ENCODE data around the gene GPR55.

The GPR55 gene

DNA sequence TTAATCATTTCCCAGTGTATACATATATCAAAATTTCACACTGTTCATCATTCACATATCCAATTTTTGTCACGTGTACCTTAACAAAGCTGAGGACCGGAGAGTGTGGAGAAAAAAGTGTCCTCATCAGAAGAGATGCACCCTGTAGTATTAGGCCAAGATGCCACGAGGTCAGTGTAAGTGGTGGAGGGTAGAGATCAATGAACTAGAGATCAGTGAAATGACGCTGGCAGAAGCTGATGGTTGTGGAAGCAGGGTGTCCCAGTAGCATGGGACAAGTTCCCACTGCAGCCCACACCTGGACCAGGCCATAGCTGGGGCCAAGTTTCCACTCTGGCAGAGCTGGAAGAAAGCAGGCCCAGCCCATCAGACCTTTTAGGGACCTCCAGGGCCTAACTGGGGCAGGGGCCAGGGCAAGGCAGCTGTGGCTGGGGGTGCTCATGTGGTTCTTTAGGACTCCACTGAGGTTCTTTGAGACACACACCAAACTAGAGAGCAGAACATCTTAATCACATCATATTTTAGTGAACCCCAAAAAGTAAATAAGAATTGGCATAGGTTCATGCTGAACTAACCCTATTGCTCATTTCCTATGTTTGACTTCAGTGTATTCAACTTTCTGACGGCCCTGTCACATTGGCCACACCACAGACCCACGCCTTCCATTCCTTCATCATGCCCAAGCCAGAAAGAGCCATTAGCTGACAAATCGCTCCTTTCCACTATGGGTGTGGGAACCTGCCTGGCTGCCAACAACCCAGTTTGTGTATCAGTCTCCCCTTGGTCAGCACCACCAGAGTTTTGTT lies 21.6 kb upstream of the GPR55 start:
- no peak overlapping the region for H3K27ac Mint-ChIP-seq
- H3K4me1 Mint-ChIP-seq (ENCODE audit: low read depth in 2 of 2) = peaks cover 10 to 30% of the 10 kb centered on the region in 2 donors
- H3K36me3 Mint-ChIP-seq (ENCODE audit: insufficient read depth) = peaks cover 3% of the 10 kb centered on the region
- H3K4me3 Mint-ChIP-seq = no peak overlapping the region
- DNase-seq = no peak
- ATAC-seq (replicated peaks) = no peak
- no peaks in the 10 kb centered on the region for H3K9me3 Mint-ChIP-seq
- peaks cover 7 to 34% of the 10 kb centered on the region in 2 donors for H3K27me3 Mint-ChIP-seq

DNA sequence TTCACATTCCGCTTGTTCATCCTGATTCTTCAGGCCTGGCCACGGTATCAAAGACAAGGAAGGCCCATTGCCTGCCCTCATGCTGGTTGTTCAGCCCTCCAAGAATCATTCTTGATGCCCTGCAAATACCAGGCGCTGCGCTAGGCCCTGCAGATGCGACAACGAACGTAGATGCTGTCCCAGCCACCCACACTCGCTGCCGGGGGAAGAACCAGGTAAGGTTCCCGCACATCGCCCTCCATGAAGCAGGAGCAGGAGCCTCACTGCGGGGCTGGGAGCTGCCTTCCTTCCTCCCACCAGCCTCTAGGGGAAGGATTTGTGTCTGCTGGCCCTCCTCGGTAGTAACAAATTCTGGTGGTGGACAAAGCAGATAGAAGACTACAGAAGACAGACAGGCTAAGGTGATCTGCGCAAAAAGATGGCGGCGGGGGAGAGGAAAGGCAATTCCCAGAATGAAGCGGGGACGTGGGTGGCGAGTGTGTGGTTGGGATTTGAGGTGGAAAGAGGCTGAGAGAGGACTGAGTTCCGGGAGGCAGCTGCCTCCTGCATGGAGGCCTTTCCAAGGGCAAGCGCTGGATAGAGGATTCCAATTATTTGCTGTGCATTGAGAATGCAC lies 19.8 kb upstream of the GPR55 start:
- ATAC-seq (replicated peaks) (no peak), DNase-seq (no peak)
- H3K4me3 Mint-ChIP-seq = no peak overlapping the region
- peaks cover 10 to 23% of the 10 kb centered on the region in 2 donors for H3K4me1 Mint-ChIP-seq (ENCODE audit: low read depth in 2 of 2)
- peak overlapping the region; percentile 9 to 16 for H3K27ac Mint-ChIP-seq
- no peaks in the 10 kb centered on the region for H3K9me3 Mint-ChIP-seq
- peaks cover 0 to 27% of the 10 kb centered on the region in 2 donors for H3K27me3 Mint-ChIP-seq
- H3K36me3 Mint-ChIP-seq (ENCODE audit: insufficient read depth) = peaks cover 3% of the 10 kb centered on the region

GRCh38 chr2:230944123-230944653 lies 19.1 kb upstream of the GPR55 start:
- ATAC-seq (replicated peaks) (no peak), DNase-seq (no peak)
- no peaks in the 10 kb centered on the region for H3K9me3 Mint-ChIP-seq
- peak overlapping the region; percentile 7 to 41 for H3K4me3 Mint-ChIP-seq
- H3K36me3 Mint-ChIP-seq (ENCODE audit: insufficient read depth) = peaks cover 3% of the 10 kb centered on the region
- H3K27me3 Mint-ChIP-seq = peaks cover 0 to 34% of the 10 kb centered on the region in 2 donors
- H3K27ac Mint-ChIP-seq = peak overlapping the region; percentile 23 to 77
- H3K4me1 Mint-ChIP-seq (ENCODE audit: low read depth in 2 of 2) = peaks cover 10 to 18% of the 10 kb centered on the region in 2 donors

GRCh38 chr2:230942920-230943896 lies 18.2 kb upstream of the GPR55 start:
- no peaks in the 10 kb centered on the region for H3K9me3 Mint-ChIP-seq
- ATAC-seq (replicated peaks) (peak; percentile 73), DNase-seq (peak in 1 of 3 experiments; percentile 35)
- peak overlapping the region; percentile 7 to 41 for H3K4me3 Mint-ChIP-seq
- H3K4me1 Mint-ChIP-seq (ENCODE audit: low read depth in 2 of 2) = peaks cover 10 to 18% of the 10 kb centered on the region in 2 donors
- H3K27me3 Mint-ChIP-seq = peaks cover 0 to 40% of the 10 kb centered on the region in 2 donors
- H3K36me3 Mint-ChIP-seq (ENCODE audit: insufficient read depth) = peaks cover 3% of the 10 kb centered on the region
- peak overlapping the region; percentile 23 to 77 for H3K27ac Mint-ChIP-seq

DNA sequence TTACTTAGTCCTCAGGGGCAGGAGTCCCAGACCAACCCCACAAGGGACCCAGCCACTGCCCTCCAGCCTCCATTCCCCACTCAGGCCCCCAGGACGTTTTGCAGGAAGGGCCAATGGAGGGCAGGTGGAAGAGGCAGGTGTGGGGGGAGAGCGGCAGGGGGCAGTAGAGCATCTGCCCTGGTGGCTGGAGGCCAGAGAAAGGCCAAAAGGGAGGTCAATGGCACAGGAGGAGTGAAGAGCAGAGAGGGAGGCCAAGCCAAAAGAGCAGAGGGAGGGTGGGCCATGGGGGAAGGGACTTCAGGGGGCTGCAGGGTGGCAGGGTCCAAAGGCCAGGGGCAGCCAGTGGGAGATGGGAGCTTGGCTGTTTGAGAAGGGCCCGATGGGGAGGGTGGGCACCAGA lies 17.3 kb upstream of the GPR55 start:
- Mint-ChIP-seq H3K9me3 (no peaks in the 10 kb centered on the region), H3K27ac (peak overlapping the region in 1 of 2 donors; percentile 71), H3K4me3 (no peak overlapping the region), H3K36me3 (ENCODE audit: insufficient read depth) (peaks cover 3% of the 10 kb centered on the region), H3K4me1 (ENCODE audit: low read depth in 2 of 2) (peaks cover 10 to 18% of the 10 kb centered on the region in 2 donors), H3K27me3 (peaks cover 0 to 40% of the 10 kb centered on the region in 2 donors)
- DNase-seq (no peak), ATAC-seq (replicated peaks) (no peak)

DNA sequence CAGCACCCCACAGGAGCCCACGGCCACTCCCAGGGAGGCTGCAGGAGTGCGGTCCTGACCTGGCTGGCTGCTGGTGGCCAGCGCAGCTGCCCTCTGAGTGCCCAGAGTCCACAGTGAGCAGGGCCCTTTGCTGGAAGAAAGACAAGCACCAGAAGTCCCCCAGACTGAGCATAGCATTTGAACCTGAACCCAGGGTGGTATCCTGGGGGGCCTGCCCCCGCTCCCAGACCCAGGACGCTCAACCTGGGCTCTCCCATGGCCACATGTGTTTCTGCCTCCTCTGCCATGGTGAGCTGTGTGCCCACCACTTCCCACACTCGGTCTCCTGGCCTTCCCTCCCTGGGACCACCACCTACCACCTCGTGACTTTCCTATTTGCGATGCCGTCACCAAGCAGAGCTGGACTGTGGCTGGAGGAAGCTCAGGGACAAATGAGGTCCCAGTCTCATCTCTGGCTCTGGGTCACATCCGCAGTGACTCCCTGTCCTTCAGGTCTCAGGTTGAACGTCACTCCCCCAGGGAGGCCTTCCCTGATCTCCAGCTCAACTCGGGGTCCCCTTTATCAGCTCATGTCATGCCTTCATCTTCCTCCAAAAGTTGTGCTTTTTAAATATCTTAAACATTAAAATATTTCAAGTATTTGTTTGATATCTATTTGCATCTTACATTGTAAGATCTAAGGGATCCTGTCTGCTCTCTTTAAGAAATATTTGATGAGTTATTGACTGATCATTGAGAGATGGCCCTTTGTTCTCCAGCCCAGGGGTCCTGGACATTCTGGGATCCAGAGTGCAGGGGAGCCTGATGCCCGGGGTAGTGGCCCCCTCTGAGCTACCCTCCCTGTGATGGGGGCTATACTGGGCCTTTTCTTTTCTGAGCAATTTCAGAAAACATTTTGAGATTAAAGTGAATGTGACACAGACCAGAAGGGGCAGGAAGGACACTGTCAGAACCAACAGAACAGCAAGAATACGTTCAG lies 16.4 kb upstream of the GPR55 start:
- H3K4me3 Mint-ChIP-seq = no peak overlapping the region
- H3K4me1 Mint-ChIP-seq (ENCODE audit: low read depth in 2 of 2) = peaks cover 10 to 18% of the 10 kb centered on the region in 2 donors
- H3K9me3 Mint-ChIP-seq = no peaks in the 10 kb centered on the region
- peaks cover 3% of the 10 kb centered on the region for H3K36me3 Mint-ChIP-seq (ENCODE audit: insufficient read depth)
- DNase-seq (no peak), ATAC-seq (replicated peaks) (no peak)
- H3K27ac Mint-ChIP-seq = peak overlapping the region in 1 of 2 donors; percentile 71
- peaks cover 0 to 40% of the 10 kb centered on the region in 2 donors for H3K27me3 Mint-ChIP-seq

GRCh38 chr2:230940471-230940815 lies 15.4 kb upstream of the GPR55 start:
- peaks cover 0 to 41% of the 10 kb centered on the region in 2 donors for H3K27me3 Mint-ChIP-seq
- H3K4me3 Mint-ChIP-seq = no peak overlapping the region
- ATAC-seq (replicated peaks) (no peak), DNase-seq (no peak)
- H3K9me3 Mint-ChIP-seq = peaks cover 0 to 8% of the 10 kb centered on the region in 2 donors
- no peak overlapping the region for H3K27ac Mint-ChIP-seq
- H3K4me1 Mint-ChIP-seq (ENCODE audit: low read depth in 2 of 2) = peaks cover 10 to 18% of the 10 kb centered on the region in 2 donors
- peaks cover 3% of the 10 kb centered on the region for H3K36me3 Mint-ChIP-seq (ENCODE audit: insufficient read depth)

- DNase-seq = no peak
- peaks cover 3% of the 10 kb centered on the region for H3K36me3 Mint-ChIP-seq (ENCODE audit: insufficient read depth)
- no peak overlapping the region for H3K27ac Mint-ChIP-seq
- H3K9me3 Mint-ChIP-seq = peaks cover 0 to 11% of the 10 kb centered on the region in 2 donors
- peaks cover 10 to 18% of the 10 kb centered on the region in 2 donors for H3K4me1 Mint-ChIP-seq (ENCODE audit: low read depth in 2 of 2)
- H3K4me3 Mint-ChIP-seq = no peak overlapping the region
- H3K27me3 Mint-ChIP-seq = peaks cover 0 to 46% of the 10 kb centered on the region in 2 donors
- ATAC-seq (replicated peaks) = no peak
These were observed 14.8 kb upstream of the GPR55 start for GRCh38 chr2:230939691-230940470.

- ATAC-seq (replicated peaks) = no peak
These were observed 14.1 kb upstream of the GPR55 start for GRCh38 chr2:230939066-230939591.

DNA sequence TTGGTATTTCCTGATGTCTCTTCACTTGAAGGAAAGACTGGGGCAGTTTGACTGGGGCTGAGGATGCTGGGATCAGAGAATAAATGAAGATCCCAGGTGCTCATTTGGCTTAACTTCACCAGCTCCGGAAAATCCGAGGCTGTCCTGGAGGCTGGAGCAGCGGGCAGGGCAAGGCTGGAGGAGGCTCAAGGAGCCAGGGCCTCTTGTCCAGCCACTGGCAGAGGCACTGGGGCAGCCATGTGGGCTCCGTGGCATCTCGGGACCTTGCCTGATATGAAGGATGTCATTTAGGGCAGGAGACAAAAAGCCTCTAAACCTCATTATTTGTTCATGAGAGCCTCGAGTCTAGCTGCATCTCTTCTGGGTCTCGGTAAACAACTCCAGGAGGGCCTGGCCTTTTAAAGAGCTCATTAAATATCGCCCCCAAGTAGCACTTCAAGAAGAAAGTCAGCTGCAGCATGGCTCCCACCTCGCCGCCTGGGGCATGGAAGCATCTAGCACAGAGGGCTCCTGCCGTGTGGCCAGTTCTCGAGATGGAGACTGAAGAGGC lies 13.5 kb upstream of the GPR55 start:
- H3K36me3 Mint-ChIP-seq (ENCODE audit: insufficient read depth) = peaks cover 3% of the 10 kb centered on the region
- H3K4me3 Mint-ChIP-seq = no peak overlapping the region
- ATAC-seq (replicated peaks) (no peak), DNase-seq (no peak)
- peaks cover 0 to 11% of the 10 kb centered on the region in 2 donors for H3K9me3 Mint-ChIP-seq
- no peak overlapping the region for H3K27ac Mint-ChIP-seq
- H3K27me3 Mint-ChIP-seq = peaks cover 0 to 48% of the 10 kb centered on the region in 2 donors
- H3K4me1 Mint-ChIP-seq (ENCODE audit: low read depth in 2 of 2) = peaks cover 4 to 8% of the 10 kb centered on the region in 2 donors

More at GRCh38 chr2:230939066-230939591, 14.1 kb upstream of the GPR55 start:
- Mint-ChIP-seq H3K4me3 (no peak overlapping the region), H3K4me1 (ENCODE audit: low read depth in 2 of 2) (peaks cover 8 to 14% of the 10 kb centered on the region in 2 donors), H3K9me3 (peaks cover 0 to 11% of the 10 kb centered on the region in 2 donors), H3K27me3 (peaks cover 0 to 49% of the 10 kb centered on the region in 2 donors), H3K36me3 (ENCODE audit: insufficient read depth) (peaks cover 3% of the 10 kb centered on the region), H3K27ac (no peak overlapping the region)
- no peak for DNase-seq

- no peak overlapping the region for H3K27ac Mint-ChIP-seq
- H3K9me3 Mint-ChIP-seq = peaks cover 0 to 11% of the 10 kb centered on the region in 2 donors
- peaks cover 3 to 7% of the 10 kb centered on the region in 2 donors for H3K4me1 Mint-ChIP-seq (ENCODE audit: low read depth in 2 of 2)
- ATAC-seq (replicated peaks) = no peak
- H3K36me3 Mint-ChIP-seq (ENCODE audit: insufficient read depth) = peaks cover 3% of the 10 kb centered on the region
- DNase-seq = no peak
- H3K4me3 Mint-ChIP-seq = no peak overlapping the region
- peaks cover 0 to 48% of the 10 kb centered on the region in 2 donors for H3K27me3 Mint-ChIP-seq
These were observed 13.1 kb upstream of the GPR55 start for GRCh38 chr2:230938098-230938497.

Measured in effector memory CD8-positive, alpha-beta T cell (primary cell).